IMR-90 (cell line): Measurements from ENCODE around the gene JPH4. TPM values are rescaled to one million over a fixed set of nuclear protein-coding genes. Genes with fewer than 3 reads are reported as not detected.
"Not testable (repeated sequence)": the region's sequence is repeated elsewhere in the genome, so short reads cannot be mapped to it uniquely, and the experiment has no call there.

ENCODE experiments used
- ATAC-seq: fragments of 200-7000 bp; cut with Tn5 transposase; 2 replicates; pipeline ENCODE4 v1.9.1; 2020; ENCODE audit warnings: low read depth, mild to moderate bottlenecking, moderate library complexity
- BruUV-seq: library from RNA; stranded (reverse); fragments of 400-500 nt; replicated peaks from 2 replicates; lab custom pipeline; 2021; lab: Mats Ljungman, UMichigan
- CTCF ChIA-PET: fragments of 300-600 bp; formaldehyde crosslinking; extraction: SDS; loops from one replicate; lab custom pipeline; 2021; ENCODE audit warnings: antibody characterized with exemption; lab: Yijun Ruan, JAX
- POLR2A ChIA-PET: fragments of 300-600 bp; sonication (Branson Sonifier 250); formaldehyde crosslinking; loops from one replicate; lab custom pipeline; 2022; ENCODE audit warnings: antibody characterized with exemption; ENCODE audit not compliant: unreplicated experiment; lab: Charles Lee
- DNase-seq: peaks from one replicate; pipeline ENCODE4 v3.0.0; 2013
- H2AFZ ChIP-seq: replicated peaks from 2 replicates; pipeline ENCODE3; 2013; ENCODE audit warnings: low read length, mild to moderate bottlenecking; ENCODE audit not compliant: poor library complexity
- H2AK5ac ChIP-seq: 2 replicates; pipeline ENCODE4 v1.6.1; 2013; ENCODE audit warnings: low read depth, low read length, inconsistent platforms
- H2AK9ac ChIP-seq: replicated peaks from 2 replicates; pipeline ENCODE3; 2013; ENCODE audit warnings: mild to moderate bottlenecking, low read depth, low read length, moderate library complexity; ENCODE audit not compliant: poor library complexity
- H2BK120ac ChIP-seq: 2 replicates; pipeline ENCODE4 v1.6.1; 2013; ENCODE audit warnings: low read depth, low read length, inconsistent platforms
- H2BK15ac ChIP-seq: 3 replicates; pipeline ENCODE4 v1.6.1; 2013; ENCODE audit warnings: low read depth, low read length, inconsistent platforms
- H2BK20ac ChIP-seq: 2 replicates; pipeline ENCODE4 v1.6.1; 2013; ENCODE audit warnings: low read depth, mild to moderate bottlenecking, inconsistent platforms, low read length, moderate library complexity
- H2BK5ac ChIP-seq: 2 replicates; pipeline ENCODE4 v1.6.1; 2013; ENCODE audit warnings: mild to moderate bottlenecking, low read depth, low read length, inconsistent platforms; ENCODE audit not compliant: poor library complexity, severe bottlenecking
- H3K14ac ChIP-seq: replicated peaks from 2 replicates; pipeline ENCODE4 v1.6.1; 2013; ENCODE audit warnings: low read depth, low read length, inconsistent platforms
- H3K18ac ChIP-seq: 2 replicates; pipeline ENCODE4 v1.6.1; 2013; ENCODE audit warnings: low read depth, low read length, control low read depth
- H3K23ac ChIP-seq: 2 replicates; pipeline ENCODE4 v1.6.1; 2013; ENCODE audit warnings: low read depth, low read length, inconsistent platforms
- H3K27ac ChIP-seq: 2 replicates; pipeline ENCODE4 v1.5.1; 2013; ENCODE audit warnings: mild to moderate bottlenecking, control low read depth, low read length; ENCODE audit not compliant: insufficient read depth
- H3K27me3 ChIP-seq: 2 replicates; pipeline ENCODE4 v1.6.1; 2013; ENCODE audit warnings: low read length; ENCODE audit not compliant: control insufficient read depth, insufficient read depth
- H3K36me3 ChIP-seq: 2 replicates; pipeline ENCODE4 v1.6.1; 2013; ENCODE audit warnings: low read length, mixed read lengths; ENCODE audit not compliant: control insufficient read depth, insufficient read depth
- H3K4ac ChIP-seq: 2 replicates; pipeline ENCODE4 v1.6.1; 2013; ENCODE audit warnings: low read depth, low read length, inconsistent platforms
- H3K4me1 ChIP-seq: 2 replicates; pipeline ENCODE4 v1.6.1; 2013; ENCODE audit warnings: low read length, mixed read lengths; ENCODE audit not compliant: control insufficient read depth, insufficient read depth
- H3K4me2 ChIP-seq: 2 replicates; pipeline ENCODE4 v1.6.1; 2013; ENCODE audit warnings: low read depth, mild to moderate bottlenecking, control low read depth, low read length, moderate library complexity
- H3K4me3 ChIP-seq: 2 replicates; pipeline ENCODE4 v1.5.1; 2013; ENCODE audit warnings: low read depth, mild to moderate bottlenecking, control low read depth, low read length, moderate library complexity; ENCODE audit not compliant: insufficient read depth
- H3K56ac ChIP-seq: 2 replicates; pipeline ENCODE4 v1.6.1; 2013; ENCODE audit warnings: low read length, inconsistent platforms; ENCODE audit not compliant: insufficient read depth; ENCODE audit errors: extremely low read depth
- H3K79me1 ChIP-seq, 2 experiments: 2 replicates each; pipeline ENCODE4 v1.6.1; 2013; ENCODE audit warnings: low read length in 2 of 2, inconsistent platforms in 1 of 2, low read depth in 1 of 2
- H3K9ac ChIP-seq: 2 replicates; pipeline ENCODE4 v1.6.1; 2013; ENCODE audit warnings: low read depth, low read length, control low read depth
- H3K9me1 ChIP-seq: 2 replicates; pipeline ENCODE4 v1.6.1; 2013; ENCODE audit warnings: low read length, inconsistent platforms; ENCODE audit not compliant: insufficient read depth
- H3K9me3 ChIP-seq: 2 replicates; pipeline ENCODE4 v1.6.1; 2013; ENCODE audit warnings: low read length; ENCODE audit not compliant: control insufficient read depth, insufficient read depth
- H4K20me1 ChIP-seq: 2 replicates; pipeline ENCODE4 v1.6.1; 2013; ENCODE audit warnings: low read length, inconsistent platforms; ENCODE audit not compliant: insufficient read depth
- H4K5ac ChIP-seq: 2 replicates; pipeline ENCODE4 v1.6.1; 2013; ENCODE audit warnings: mild to moderate bottlenecking, low read depth, low read length, control low read depth
- H4K8ac ChIP-seq, 2 experiments: 2 replicates each; pipeline ENCODE4 v1.6.1; 2013; ENCODE audit warnings: low read depth in 2 of 2, low read length in 2 of 2, control low read depth in 1 of 2, inconsistent platforms in 1 of 2
- H4K91ac ChIP-seq: 2 replicates; pipeline ENCODE4 v1.6.1; 2013; ENCODE audit warnings: low read depth, low read length, inconsistent platforms; ENCODE audit not compliant: insufficient read depth
- WGBS, 2 experiments: methylation state at CpG; one replicate each; pipeline versions ENCODE4 v1.1.5 to v1.1.7; 2013; ENCODE audit warnings: missing lambda C conversion rate in 2 of 2; ENCODE audit not compliant: insufficient read length in 1 of 2; ENCODE audit errors: extremely low coverage in 2 of 2; 5-methylcytosine and 5-hydroxymethylcytosine counted together
- dilution Hi-C: fragments of 300-500 bp; cut with HindIII; formaldehyde crosslinking; loops from one replicate; pipeline ENCODE4 v1.14.3; 2018; ENCODE audit warnings: low sequenced_read_pairs; ENCODE audit not compliant: unreplicated experiment
- in situ Hi-C: fragments of 300-500 bp; cut with MboI; formaldehyde crosslinking; loops from 3 replicates; pipeline ENCODE4 v1.14.3; 2019; ENCODE audit warnings: low sequenced_read_pairs, inconsistent platforms, mixed read lengths
- intact Hi-C: fragments of 100-400 bp; cut with micrococcal nuclease; formaldehyde crosslinking; loops from 2 replicates; pipeline ENCODE4 v1.10.0; 2022
- polyA plus RNA-seq, 3 experiments: library from polyadenylated mRNA; depleted of rRNA; stranded (reverse); fragments of >200 nt; gene quantifications; 2 replicates each; pipeline ENCODE4 v1.2.3, GENCODE V29; 2012; ENCODE audit warnings: low replicate concordance in 1 of 3
- total RNA-seq: library from RNA; depleted of rRNA; stranded (reverse); fragments of >200 nt; gene quantifications from 2 replicates; pipeline ENCODE4 v1.2.3, GENCODE V29; 2012

The JPH4 gene
- total and polyA plus RNA-seq, 2 of the 4 experiments (the other 2 are of a cell fraction): not detected

DNA sequence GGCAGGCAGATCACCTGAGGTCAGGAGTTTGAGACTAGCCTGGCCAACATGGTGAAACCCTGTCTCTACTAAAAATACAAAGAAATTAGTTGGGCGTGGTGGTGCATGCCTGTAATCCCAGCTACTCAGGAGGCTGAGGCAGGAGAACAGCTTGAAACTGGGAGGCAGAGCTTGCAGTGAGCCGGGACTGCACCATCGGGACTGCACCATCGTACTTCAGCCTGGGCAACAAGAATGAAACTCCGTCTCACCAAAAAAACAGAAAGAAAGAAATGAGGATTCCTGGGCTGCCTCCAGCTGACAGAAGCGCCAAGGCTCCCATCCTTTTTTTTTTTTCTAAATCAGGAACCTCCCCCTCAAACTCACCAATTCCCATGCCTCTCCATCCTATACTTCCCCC, 41.7 kb downstream of the JPH4 start:
- H3K9me3 ChIP-seq, H3K18ac ChIP-seq, H2BK5ac ChIP-seq, H3K36me3 ChIP-seq, H4K91ac ChIP-seq, H3K27ac ChIP-seq, H3K4me2 ChIP-seq, H2AFZ ChIP-seq, POLR2A ChIA-PET, H4K5ac ChIP-seq, H3K9me1 ChIP-seq, H3K14ac ChIP-seq, H3K56ac ChIP-seq, H2BK120ac ChIP-seq, H2BK20ac ChIP-seq, dilution Hi-C loops, H3K23ac ChIP-seq, H3K79me1 ChIP-seq, in situ Hi-C loops, H3K4ac ChIP-seq, intact Hi-C loops, H3K9ac ChIP-seq, H3K27me3 ChIP-seq, H4K8ac ChIP-seq, H2BK15ac ChIP-seq, H3K4me3 ChIP-seq, BruUV-seq, H2AK9ac ChIP-seq, H2AK5ac ChIP-seq, H3K4me1 ChIP-seq, ATAC-seq, DNase-seq, H4K20me1 ChIP-seq, CTCF ChIA-PET: not testable (repeated sequence)
- 100% methylated on average over 1 of the region's 6 CpGs; no CpG with 5 or more reads in 1 of the 2 experiments for WGBS, 2 experiments
